SK-N-SH treated with all-trans-retinoic acid at 6 μM for 48 hours (cell line): ENCODE data around the gene USP49.

Source experiments
- ATAC-seq: fragments of 200-7000 bp; cut with Tn5 transposase; 3 replicates; pipeline ENCODE4 v1.9.1; 2020; ENCODE audit warnings: mild to moderate bottlenecking, moderate library complexity
- ARNTL ChIP-seq: fragments of 450-650 bp; formaldehyde crosslinking; IDR thresholded peaks from 2 replicates; pipeline ENCODE4 v1.5.0; 2020; ENCODE audit warnings: low read depth, mild to moderate bottlenecking, moderate library complexity, borderline replicate concordance
- BACH2 ChIP-seq: fragments of 250-450 bp; sonication (Bioruptor Pico); IDR thresholded peaks from 2 replicates; pipeline ENCODE4 v1.9.0; 2021; ENCODE audit warnings: mild to moderate bottlenecking, borderline replicate concordance
- CSDC2 ChIP-seq: fragments of 250-450 bp; sonication (Bioruptor Pico); IDR thresholded peaks from 2 replicates; pipeline ENCODE4 v1.5.0; 2020; ENCODE audit warnings: mild to moderate bottlenecking, moderate library complexity
- ESRRG ChIP-seq: fragments of 250-450 bp; sonication (Bioruptor Pico); IDR thresholded peaks from 2 replicates; pipeline ENCODE4 v1.6.1; 2021; ENCODE audit warnings: mild to moderate bottlenecking
- GLIS3 ChIP-seq: fragments of 250-450 bp; sonication (Bioruptor Pico); IDR thresholded peaks from 2 replicates; pipeline ENCODE4 v1.5.0; 2020; ENCODE audit warnings: mild to moderate bottlenecking, moderate library complexity
- ISL1 ChIP-seq: fragments of 250-450 bp; sonication (Bioruptor Pico); IDR thresholded peaks from 2 replicates; pipeline ENCODE4 v2.1.2; 2022; ENCODE audit warnings: mild to moderate bottlenecking, moderate library complexity
- OSR1 ChIP-seq: fragments of 250-450 bp; sonication (Bioruptor Pico); IDR thresholded peaks from 2 replicates; pipeline ENCODE4 v1.8.0; 2022; ENCODE audit warnings: moderate library complexity, mild to moderate bottlenecking, inconsistent platforms
- PPARA ChIP-seq: fragments of 250-450 bp; sonication (Bioruptor Pico); IDR thresholded peaks from 2 replicates; pipeline ENCODE4 v1.5.0; 2020; ENCODE audit warnings: mild to moderate bottlenecking, borderline replicate concordance
- RARB ChIP-seq: fragments of 250-450 bp; sonication (Bioruptor Pico); IDR thresholded peaks from 2 replicates; pipeline ENCODE4 v1.8.0; 2021; ENCODE audit warnings: mild to moderate bottlenecking, moderate library complexity
- SNAI2 ChIP-seq: fragments of 250-450 bp; sonication (Bioruptor Pico); IDR thresholded peaks from 2 replicates; pipeline ENCODE4 v1.5.0; 2020; ENCODE audit warnings: mild to moderate bottlenecking, moderate library complexity
- TCF4 ChIP-seq: fragments of 250-450 bp; sonication (Bioruptor Pico); IDR thresholded peaks from 2 replicates; pipeline ENCODE4 v1.8.0; 2021; ENCODE audit warnings: mild to moderate bottlenecking, moderate library complexity, borderline replicate concordance
- TOX ChIP-seq: fragments of 250-450 bp; sonication (Bioruptor Pico); IDR thresholded peaks from 2 replicates; pipeline ENCODE4 v1.8.0; 2021; ENCODE audit warnings: mild to moderate bottlenecking, moderate library complexity, borderline replicate concordance
- ZC3H10 ChIP-seq: fragments of 250-450 bp; sonication (Bioruptor Pico); IDR thresholded peaks from 2 replicates; pipeline ENCODE4 v1.5.1; 2021; ENCODE audit warnings: mild to moderate bottlenecking, moderate library complexity
- ZFP3 ChIP-seq: fragments of 250-450 bp; sonication (Bioruptor Pico); IDR thresholded peaks from 2 replicates; pipeline ENCODE4 v1.5.0; 2020; ENCODE audit warnings: mild to moderate bottlenecking, moderate library complexity
- ZFP30 ChIP-seq: fragments of 450-650 bp; formaldehyde crosslinking; IDR thresholded peaks from 2 replicates; pipeline ENCODE4 v1.5.0; 2022; ENCODE audit warnings: mild to moderate bottlenecking, moderate library complexity
- ZNF565 ChIP-seq: fragments of 450-650 bp; formaldehyde crosslinking; conservative IDR thresholded peaks from 2 replicates; pipeline ENCODE4 v1.5.0; 2020; ENCODE audit warnings: low read depth, mild to moderate bottlenecking, moderate library complexity
- ZNF70 ChIP-seq: fragments of 450-650 bp; formaldehyde crosslinking; IDR thresholded peaks from 2 replicates; pipeline ENCODE4 v1.5.0; 2020; ENCODE audit warnings: mild to moderate bottlenecking, moderate library complexity
- ZNF8 ChIP-seq: fragments of 450-650 bp; formaldehyde crosslinking; IDR thresholded peaks from 2 replicates; pipeline ENCODE4 v1.5.0; 2020; ENCODE audit warnings: mild to moderate bottlenecking, moderate library complexity
- TF ChIP-seq, protein P1 (sequence below): fragments of 250-450 bp; sonication (Bioruptor Pico); IDR thresholded peaks from 2 replicates; pipeline ENCODE4 v1.5.0; 2020; ENCODE audit warnings: mild to moderate bottlenecking, moderate library complexity
- TF ChIP-seq, protein P2 (sequence below): fragments of 250-450 bp; sonication (Bioruptor Pico); IDR thresholded peaks from 2 replicates; pipeline ENCODE4 v1.5.1; 2021; ENCODE audit warnings: mild to moderate bottlenecking, moderate library complexity
- TF ChIP-seq, protein P3 (sequence below): fragments of 250-450 bp; sonication (Bioruptor Pico); IDR thresholded peaks from 2 replicates; pipeline ENCODE4 v1.8.0; 2021; ENCODE audit warnings: low read depth, mild to moderate bottlenecking, moderate library complexity, borderline replicate concordance
- TF ChIP-seq, protein P4 (sequence below): fragments of 250-450 bp; sonication (Bioruptor Pico); IDR thresholded peaks from 2 replicates; pipeline ENCODE4 v1.5.1; 2020; ENCODE audit warnings: low read depth, mild to moderate bottlenecking, moderate library complexity

The USP49 gene

DNA sequence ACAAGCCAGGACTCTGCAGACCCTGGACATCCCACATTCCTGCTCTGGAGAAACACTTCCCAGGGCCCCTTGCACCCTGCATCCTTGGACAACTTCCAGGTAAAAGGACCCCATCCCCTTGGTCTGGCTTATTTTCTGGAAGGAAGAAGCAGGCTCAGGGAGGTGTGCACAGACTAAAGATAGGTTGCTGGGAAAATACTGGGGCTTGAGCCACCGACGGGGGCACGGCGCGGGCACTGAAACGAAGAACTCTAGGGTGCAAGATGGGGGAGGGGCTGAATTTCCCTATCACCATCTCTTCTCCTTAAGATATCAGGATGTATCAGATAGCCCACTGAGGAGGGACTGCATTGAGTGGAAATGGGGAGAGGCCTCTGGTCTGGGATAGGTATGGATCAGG, 116.3 kb downstream of the USP49 start (continued):
- TF ChIP-seq, protein P1, sequence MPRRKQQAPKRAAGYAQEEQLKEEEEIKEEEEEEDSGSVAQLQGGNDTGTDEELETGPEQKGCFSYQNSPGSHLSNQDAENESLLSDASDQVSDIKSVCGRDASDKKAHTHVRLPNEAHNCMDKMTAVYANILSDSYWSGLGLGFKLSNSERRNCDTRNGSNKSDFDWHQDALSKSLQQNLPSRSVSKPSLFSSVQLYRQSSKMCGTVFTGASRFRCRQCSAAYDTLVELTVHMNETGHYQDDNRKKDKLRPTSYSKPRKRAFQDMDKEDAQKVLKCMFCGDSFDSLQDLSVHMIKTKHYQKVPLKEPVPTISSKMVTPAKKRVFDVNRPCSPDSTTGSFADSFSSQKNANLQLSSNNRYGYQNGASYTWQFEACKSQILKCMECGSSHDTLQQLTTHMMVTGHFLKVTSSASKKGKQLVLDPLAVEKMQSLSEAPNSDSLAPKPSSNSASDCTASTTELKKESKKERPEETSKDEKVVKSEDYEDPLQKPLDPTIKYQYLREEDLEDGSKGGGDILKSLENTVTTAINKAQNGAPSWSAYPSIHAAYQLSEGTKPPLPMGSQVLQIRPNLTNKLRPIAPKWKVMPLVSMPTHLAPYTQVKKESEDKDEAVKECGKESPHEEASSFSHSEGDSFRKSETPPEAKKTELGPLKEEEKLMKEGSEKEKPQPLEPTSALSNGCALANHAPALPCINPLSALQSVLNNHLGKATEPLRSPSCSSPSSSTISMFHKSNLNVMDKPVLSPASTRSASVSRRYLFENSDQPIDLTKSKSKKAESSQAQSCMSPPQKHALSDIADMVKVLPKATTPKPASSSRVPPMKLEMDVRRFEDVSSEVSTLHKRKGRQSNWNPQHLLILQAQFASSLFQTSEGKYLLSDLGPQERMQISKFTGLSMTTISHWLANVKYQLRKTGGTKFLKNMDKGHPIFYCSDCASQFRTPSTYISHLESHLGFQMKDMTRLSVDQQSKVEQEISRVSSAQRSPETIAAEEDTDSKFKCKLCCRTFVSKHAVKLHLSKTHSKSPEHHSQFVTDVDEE = no peak
- no peak for TF ChIP-seq ZFP30 (CRISPR knock-in tag)
- TF ChIP-seq, protein P2, sequence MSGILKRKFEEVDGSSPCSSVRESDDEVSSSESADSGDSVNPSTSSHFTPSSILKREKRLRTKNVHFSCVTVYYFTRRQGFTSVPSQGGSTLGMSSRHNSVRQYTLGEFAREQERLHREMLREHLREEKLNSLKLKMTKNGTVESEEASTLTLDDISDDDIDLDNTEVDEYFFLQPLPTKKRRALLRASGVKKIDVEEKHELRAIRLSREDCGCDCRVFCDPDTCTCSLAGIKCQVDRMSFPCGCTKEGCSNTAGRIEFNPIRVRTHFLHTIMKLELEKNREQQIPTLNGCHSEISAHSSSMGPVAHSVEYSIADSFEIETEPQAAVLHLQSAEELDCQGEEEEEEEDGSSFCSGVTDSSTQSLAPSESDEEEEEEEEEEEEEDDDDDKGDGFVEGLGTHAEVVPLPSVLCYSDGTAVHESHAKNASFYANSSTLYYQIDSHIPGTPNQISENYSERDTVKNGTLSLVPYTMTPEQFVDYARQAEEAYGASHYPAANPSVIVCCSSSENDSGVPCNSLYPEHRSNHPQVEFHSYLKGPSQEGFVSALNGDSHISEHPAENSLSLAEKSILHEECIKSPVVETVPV (CRISPR knock-in tag) = no peak

DNA sequence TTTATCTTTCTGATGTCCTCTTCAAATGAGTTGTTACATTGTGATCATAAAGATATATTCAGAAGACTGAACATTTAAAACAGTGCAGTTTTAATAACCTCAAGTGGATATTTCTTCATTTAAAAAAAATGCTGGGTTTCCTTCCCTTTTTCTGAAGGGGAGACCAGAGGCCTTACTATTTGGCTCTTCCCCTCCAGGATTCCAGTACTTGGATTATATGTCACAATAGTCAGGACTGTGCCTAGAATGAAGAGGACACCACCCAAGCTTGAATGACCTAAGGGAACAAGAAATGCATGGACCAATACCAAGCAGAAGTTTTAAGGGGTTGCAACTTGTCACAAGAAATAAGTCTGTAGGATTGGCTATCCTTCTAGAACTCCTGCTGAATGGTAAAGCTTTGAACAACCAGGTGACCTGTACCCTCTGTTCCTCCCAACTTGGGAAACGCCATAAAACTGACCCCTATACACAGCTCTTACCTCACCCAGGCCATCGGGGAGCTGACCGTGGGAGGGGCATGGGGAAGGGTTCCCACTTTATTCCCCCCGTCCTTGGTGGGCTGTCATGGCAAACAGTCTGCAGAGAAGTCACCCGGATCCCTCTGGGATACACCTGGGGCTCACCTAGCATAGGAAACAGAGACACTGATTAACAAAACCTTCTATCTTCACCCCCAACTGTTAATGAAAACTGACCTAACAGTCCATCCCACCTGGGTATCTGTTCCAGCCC, 117.5 kb downstream of the USP49 start:
- no peak for ATAC-seq
- TF ChIP-seq BACH2 (no peak), ARNTL (CRISPR knock-in tag) (no peak), ZNF70 (CRISPR knock-in tag) (no peak), ZFP3 (CRISPR knock-in tag) (no peak), ESRRG (CRISPR knock-in tag) (no peak), CSDC2 (CRISPR knock-in tag) (no peak), PPARA (CRISPR knock-in tag) (no peak)
- TF ChIP-seq, protein P2 (CRISPR knock-in tag) = no peak

DNA sequence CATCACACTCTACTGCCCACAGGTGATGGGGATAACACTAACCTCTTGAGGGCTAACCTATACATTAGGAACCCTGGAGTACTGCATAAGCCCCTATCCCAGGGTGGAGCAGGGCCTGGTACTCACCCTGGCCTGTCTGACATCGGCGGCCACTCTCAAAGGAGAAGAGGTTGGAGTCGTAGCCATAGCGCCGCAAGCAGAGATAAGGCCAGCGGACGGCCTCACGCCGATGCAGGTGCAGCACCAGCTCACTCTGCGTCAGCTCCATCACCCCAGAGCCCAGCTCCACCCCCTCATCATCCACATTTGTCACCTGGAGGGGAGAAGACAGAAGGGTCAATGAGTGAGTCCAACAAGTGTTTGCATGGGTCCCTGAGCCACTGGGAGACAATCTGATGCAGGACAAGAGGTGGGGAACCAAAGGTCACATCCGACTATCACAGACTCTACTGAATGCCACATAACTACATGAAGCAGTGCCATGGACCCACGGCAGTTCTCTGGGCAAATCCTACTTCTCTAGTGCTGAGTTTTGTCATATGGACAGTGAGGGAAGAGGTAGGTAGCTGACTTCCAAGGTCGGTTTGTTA, 119.8 kb downstream of the USP49 start:
- no peak for TF ChIP-seq ZNF70 (CRISPR knock-in tag)
- TF ChIP-seq SNAI2 = no peak
- TF ChIP-seq OSR1 (CRISPR knock-in tag) = no peak
- no peak for TF ChIP-seq ZC3H10
- TF ChIP-seq, protein P2 (CRISPR knock-in tag) = no peak
- no peak for TF ChIP-seq CSDC2 (CRISPR knock-in tag)
- ATAC-seq = no peak

DNA sequence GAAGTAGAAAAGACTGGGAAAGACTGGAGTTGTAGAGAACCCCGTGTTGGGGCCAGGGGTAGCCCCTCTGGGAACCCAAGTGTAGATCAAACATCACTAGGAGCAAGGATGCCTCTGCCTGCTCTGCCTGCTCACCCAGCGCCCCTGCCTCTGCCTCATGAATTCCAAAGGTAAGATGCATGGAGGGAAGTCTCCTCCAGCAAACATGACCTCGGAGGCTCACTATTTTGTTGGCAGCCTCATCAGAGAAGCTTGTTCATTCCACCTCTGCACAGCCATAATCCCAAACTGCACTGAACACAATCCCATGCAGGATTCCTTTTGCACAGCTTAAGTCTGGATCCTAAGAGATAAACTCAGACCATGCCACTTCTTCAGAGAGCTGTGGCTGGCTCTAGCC, 120.3 kb downstream of the USP49 start:
- TF ChIP-seq OSR1 (CRISPR knock-in tag) (no peak), ISL1 (no peak), TOX (no peak), SNAI2 (no peak), ZNF70 (CRISPR knock-in tag) (no peak), ZNF8 (no peak), ZFP30 (CRISPR knock-in tag) (no peak), GLIS3 (CRISPR knock-in tag) (no peak), CSDC2 (CRISPR knock-in tag) (no peak), ZFP3 (CRISPR knock-in tag) (no peak), RARB (CRISPR knock-in tag) (no peak), ZNF565 (CRISPR knock-in tag) (no peak), TCF4 (CRISPR knock-in tag) (no peak)
- TF ChIP-seq, protein P3, sequence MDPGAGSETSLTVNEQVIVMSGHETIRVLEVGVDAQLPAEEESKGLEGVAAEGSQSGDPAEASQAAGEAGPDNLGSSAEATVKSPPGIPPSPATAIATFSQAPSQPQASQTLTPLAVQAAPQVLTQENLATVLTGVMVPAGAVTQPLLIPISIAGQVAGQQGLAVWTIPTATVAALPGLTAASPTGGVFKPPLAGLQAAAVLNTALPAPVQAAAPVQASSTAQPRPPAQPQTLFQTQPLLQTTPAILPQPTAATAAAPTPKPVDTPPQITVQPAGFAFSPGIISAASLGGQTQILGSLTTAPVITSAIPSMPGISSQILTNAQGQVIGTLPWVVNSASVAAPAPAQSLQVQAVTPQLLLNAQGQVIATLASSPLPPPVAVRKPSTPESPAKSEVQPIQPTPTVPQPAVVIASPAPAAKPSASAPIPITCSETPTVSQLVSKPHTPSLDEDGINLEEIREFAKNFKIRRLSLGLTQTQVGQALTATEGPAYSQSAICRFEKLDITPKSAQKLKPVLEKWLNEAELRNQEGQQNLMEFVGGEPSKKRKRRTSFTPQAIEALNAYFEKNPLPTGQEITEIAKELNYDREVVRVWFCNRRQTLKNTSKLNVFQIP (CRISPR knock-in tag) = no peak
- TF ChIP-seq, protein P4, sequence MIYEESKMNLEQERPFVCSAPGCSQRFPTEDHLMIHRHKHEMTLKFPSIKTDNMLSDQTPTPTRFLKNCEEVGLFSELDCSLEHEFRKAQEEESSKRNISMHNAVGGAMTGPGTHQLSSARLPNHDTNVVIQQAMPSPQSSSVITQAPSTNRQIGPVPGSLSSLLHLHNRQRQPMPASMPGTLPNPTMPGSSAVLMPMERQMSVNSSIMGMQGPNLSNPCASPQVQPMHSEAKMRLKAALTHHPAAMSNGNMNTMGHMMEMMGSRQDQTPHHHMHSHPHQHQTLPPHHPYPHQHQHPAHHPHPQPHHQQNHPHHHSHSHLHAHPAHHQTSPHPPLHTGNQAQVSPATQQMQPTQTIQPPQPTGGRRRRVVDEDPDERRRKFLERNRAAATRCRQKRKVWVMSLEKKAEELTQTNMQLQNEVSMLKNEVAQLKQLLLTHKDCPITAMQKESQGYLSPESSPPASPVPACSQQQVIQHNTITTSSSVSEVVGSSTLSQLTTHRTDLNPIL (CRISPR knock-in tag) = no peak
- TF ChIP-seq, protein P1 = no peak
- ATAC-seq = no peak
